DMS153 treated with DMSO at 0.1 percent for 48 hours (cell line): ENCODE results near the gene AQP12B.
"Not testable (repeated sequence)": the region's sequence is repeated elsewhere in the genome, so short reads cannot be mapped to it uniquely, and the experiment has no call there.

Source experiments
- DNase-seq: peaks from one replicate; lab custom pipeline; 2025; ENCODE audit not compliant: unreplicated experiment; lab: John Stamatoyannopoulos, UW

Gene AQP12B

DNA sequence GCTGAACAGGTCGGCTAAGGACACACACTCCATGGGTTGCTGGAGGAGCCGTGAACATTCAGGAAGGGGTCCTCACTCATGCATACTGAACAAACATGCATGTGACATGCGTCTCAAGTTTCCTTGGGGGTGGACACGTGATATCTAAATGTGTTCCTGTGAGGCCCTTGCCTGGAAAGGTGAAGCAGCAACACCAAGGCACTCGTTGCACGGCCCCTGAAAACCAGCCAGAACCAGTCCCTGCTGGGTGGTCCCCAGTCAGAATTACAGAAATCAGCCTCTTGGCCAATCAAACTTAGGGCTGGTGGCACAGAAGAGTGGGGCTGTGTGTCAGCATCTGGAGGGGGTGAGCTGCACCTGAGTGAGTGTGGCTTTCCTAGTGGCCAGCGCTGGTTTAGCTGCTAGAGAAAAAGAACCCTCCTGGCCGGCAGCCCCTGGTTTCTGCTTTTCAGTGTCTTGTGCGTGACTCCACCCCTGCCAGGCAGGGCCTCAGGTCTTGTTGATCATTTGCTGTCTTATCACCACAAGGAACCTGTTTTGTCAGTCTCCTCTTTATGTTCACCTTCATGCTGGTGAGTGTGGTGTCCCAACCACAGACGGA lies 3.2 kb upstream of the AQP12B start:
- DNase-seq, result no peak

DNA sequence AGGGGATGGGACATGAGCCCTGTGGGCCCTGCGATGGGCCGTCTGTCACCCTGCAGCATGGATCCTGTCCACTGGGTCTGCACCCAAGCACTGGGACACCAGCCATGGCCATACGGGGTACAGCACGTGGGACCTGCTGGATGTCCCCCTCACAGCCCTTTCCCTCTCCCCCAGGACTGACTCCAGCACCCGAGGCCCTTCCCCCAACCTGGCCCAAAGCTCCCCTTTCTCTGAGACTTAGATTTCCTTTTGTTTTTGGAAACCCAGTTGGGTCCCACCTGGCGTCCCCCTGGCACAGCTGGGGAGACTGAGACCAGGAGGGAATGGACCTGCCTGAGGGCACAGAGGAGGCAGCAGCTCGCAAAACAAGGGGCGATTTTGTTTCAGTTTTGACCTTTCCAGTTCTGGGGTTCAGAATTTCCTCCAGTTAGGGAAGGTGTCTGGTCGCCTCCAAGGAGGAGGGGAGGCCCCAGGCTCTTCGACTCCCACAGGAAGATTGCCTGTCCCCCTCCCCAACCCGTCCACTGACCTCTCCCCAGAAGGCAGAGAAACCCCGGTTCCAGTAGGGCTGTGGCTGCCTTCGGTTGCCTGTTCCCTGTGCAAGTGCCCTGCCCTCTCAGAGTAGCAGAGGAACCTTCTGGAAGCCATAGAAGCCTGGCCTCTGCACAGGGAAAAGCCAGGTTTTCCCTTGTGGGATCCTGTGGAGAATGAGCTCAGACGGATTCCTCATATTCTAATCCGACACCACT lies 1.5 kb upstream of the AQP12B start:
- DNase-seq, result not testable (repeated sequence)

- not testable (repeated sequence) for DNase-seq
Observed at GRCh38 chr2:240683329-240683979, 769 bp upstream of the AQP12B start.

DNA sequence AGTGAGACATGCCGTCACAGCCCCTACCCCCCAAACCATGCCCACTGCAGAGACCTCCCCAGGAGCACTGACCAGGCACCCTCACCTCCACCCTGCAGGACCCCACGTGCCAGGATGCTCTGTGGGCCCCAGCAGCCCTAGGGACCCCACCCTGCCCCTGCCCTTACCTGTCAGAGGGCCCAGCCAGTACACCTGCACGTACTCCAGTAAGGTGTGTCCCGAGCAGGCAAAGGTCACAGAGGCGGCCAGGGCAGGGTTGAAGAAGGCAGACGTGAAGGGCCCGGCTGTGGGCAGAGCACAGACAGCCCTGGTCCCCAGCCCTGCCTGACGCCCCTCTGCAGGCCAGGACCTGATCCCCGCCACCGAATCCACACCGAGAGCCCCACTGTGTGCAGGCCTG lies 2.5 kb downstream of the AQP12B start:
- DNase-seq, result not testable (repeated sequence)

GRCh38 chr2:240678909-240679308 lies 3.8 kb downstream of the AQP12B start:
- not testable (repeated sequence) for DNase-seq

GRCh38 chr2:240678043-240678442 lies 4.6 kb downstream of the AQP12B start:
- DNase-seq, result not testable (repeated sequence)

DNA sequence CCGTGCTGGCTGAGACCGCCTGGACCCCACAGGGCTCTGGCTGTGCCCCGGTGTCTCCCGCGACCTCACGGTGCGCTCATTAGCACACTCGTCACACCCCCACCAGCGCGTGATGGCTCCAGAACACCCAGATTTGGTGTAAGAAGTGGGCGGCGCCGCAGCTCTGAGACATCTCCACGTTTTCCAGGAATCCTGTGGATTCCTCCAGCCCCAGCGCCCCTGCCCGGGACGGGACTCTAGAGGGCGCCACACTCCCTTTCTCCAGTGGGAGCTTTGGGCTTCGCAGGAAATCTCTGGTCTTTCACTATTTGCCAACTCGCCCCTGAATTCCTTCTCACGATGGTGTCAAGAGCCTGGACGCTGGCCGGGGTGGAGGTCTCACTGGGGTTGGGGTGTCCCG lies 7.3 kb downstream of the AQP12B start:
- DNase-seq, result not testable (repeated sequence)

- not testable (repeated sequence) for DNase-seq
Observed at GRCh38 chr2:240674461-240675184, 8.1 kb downstream of the AQP12B start.

GRCh38 chr2:240672701-240673190 lies 9.9 kb downstream of the AQP12B start:
- no peak for DNase-seq

DNA sequence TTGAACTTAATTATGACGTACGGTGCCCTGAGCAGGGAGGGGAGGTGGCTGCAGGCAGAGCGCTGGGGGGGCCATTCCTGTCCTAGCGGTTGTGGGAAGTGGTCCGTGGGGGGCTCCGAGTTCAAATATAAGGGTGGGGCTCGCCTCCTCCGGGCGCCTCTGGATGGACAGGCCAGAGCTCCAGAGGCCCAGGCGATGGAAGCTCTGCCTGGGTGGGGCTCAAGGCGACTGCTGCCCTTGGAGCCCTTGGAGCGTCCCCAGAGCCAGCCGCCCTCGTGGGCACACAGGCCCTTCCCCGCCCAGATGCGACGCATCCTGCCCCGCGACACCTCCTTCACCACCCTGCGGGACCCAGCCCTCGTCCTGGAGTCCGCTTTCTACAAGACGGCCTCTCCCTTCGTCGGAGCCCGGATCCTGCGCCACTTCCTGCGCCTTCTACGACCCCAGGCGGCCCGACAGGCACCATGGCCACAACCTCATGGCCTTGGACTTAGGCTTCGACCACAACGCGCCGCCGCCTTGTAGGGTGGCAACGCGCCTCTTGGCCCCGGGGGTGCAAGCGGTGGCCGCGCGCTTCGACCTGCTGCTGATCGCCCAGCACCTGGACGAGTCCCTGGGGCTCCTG lies 10.5 kb downstream of the AQP12B start:
- DNase-seq, result no peak

- DNase-seq, result no peak
Observed at GRCh38 chr2:240670950-240671349, 11.7 kb downstream of the AQP12B start.

GRCh38 chr2:240670402-240670801 lies 12.3 kb downstream of the AQP12B start:
- no peak for DNase-seq

GRCh38 chr2:240664622-240665021 lies 18.1 kb downstream of the AQP12B start:
- no peak for DNase-seq

DNA sequence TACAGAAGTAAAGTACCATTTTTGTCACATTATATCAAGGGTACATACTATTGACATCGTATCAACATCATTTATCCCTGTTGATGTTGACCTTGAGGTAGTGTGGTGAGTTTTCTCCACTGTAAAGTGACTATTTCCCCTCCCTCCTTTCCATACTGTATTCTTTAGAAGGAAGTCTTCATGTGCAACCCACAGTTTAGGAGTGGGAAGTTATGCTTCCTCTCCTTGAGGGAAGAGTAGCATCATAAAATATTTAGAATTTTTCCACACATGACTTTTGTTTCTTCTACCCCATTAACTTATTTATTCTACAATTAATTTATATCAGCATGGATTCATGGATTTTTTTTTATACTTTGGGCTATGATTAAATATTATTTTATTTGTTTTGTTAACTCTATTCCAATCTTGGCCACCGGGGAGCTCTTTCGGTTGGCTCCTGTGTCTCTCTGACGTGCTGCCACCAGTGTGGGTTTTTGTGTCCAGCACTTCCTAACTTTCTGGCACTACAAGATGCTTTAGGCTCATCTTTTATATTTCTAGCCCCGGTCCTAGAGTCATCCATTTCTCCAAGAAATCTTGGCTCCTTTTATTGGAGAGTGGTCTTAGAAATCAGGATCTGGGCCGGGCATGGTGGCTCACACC lies 19.0 kb downstream of the AQP12B start:
- DNase-seq, result no peak

GRCh38 chr2:240662681-240663080 lies 20.0 kb downstream of the AQP12B start:
- DNase-seq, result no peak

GRCh38 chr2:240659883-240660282 lies 22.8 kb downstream of the AQP12B start:
- DNase-seq, result not testable (repeated sequence)

GRCh38 chr2:240655931-240656886 lies 26.5 kb downstream of the AQP12B start:
- DNase-seq, result no peak

GRCh38 chr2:240651185-240651584 lies 31.5 kb downstream of the AQP12B start:
- no peak for DNase-seq

GRCh38 chr2:240650254-240650965 lies 32.3 kb downstream of the AQP12B start:
- no peak for DNase-seq
